GM18502 (cell line): ENCODE measurements around the gene DEDD.
"Not testable (repeated sequence)": the region's sequence is repeated elsewhere in the genome, so short reads cannot be mapped to it uniquely, and the experiment has no call there.

Experiments used
- ATAC-seq: cut with Tn5 transposase; IDR thresholded peaks from one replicate; pipeline ENCODE4 v1.9.1; 2021; ENCODE audit warnings: mild to moderate bottlenecking; ENCODE audit not compliant: unreplicated experiment, poor library complexity

Gene DEDD

GRCh38 chr1:161130266-161130665, 2.2 kb downstream of the DEDD start:
- no peak for ATAC-seq

GRCh38 chr1:161128591-161129420, 3.7 kb downstream of the DEDD start:
- no peak for ATAC-seq

- ATAC-seq = no peak
These were observed 4.8 kb downstream of the DEDD start for GRCh38 chr1:161127649-161128048.

DNA sequence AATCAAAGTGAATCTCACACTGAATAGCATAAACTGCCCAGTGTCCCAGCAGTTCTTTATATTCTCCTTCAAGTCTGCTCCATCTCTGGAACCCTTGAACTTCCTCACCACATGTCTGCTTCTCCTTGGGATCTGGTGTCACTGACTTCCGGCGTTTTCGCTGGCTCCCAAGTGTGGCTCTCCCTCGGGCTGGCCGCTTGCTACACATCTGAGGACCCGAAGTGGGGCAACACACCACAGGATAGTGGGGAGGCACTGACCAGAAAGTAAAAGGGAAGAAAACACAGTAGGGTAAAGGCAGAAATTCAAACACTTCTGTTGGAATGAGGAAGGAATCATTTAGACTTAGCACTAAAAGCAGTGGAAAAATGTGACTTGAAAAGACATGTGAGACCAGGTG, 9.5 kb downstream of the DEDD start:
- ATAC-seq = no peak

GRCh38 chr1:161121834-161122233, 10.6 kb downstream of the DEDD start:
- ATAC-seq = no peak

DNA sequence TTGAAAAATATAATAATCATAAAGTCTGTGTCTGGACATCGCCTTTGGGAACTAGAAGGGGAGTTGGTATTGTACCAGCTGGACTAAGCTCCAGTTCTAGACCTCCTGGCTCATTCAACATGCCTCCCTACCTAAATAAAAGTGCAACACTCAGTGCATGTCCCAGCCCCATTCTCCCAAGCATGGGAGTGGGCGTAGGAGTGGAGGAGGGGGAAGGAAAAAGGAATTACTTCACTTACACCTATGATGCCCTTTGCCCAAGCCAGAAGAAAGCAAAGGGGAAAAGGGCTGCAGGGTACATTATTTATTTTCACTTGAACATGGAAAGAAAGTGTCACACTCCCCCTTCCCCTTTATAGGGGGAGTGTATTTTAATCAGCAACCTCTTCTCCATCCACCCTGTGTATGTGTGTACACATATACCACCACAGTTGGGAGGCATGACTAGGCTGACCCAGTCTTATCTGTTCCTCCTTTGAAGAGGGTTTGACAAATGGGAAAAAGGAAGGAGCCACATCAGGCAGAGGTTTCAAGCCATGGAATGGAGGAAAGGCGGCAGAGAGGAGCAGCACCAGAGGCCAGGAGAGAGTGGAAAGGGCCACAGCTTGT, 11.3 kb downstream of the DEDD start:
- ATAC-seq = no peak

GRCh38 chr1:161119092-161119903, 13.2 kb downstream of the DEDD start:
- peak; percentile 58 for ATAC-seq

GRCh38 chr1:161117759-161118581, 14.5 kb downstream of the DEDD start, which contains the start of the genes NIT1 and PFDN2:
TSS of gene NIT1 (plus strand) at chr1:161118105. CDS start at chr1:161118177, 72 bp downstream.
TSS of gene PFDN2 (minus strand) at chr1:161118037. CDS start at chr1:161118026, 11 bp downstream.
- ATAC-seq = peak; percentile 80

- not testable (repeated sequence) for ATAC-seq
These were observed 16.5 kb downstream of the DEDD start for GRCh38 chr1:161115961-161116360.

GRCh38 chr1:161115132-161115711, 17.2 kb downstream of the DEDD start:
- ATAC-seq = no peak

DNA sequence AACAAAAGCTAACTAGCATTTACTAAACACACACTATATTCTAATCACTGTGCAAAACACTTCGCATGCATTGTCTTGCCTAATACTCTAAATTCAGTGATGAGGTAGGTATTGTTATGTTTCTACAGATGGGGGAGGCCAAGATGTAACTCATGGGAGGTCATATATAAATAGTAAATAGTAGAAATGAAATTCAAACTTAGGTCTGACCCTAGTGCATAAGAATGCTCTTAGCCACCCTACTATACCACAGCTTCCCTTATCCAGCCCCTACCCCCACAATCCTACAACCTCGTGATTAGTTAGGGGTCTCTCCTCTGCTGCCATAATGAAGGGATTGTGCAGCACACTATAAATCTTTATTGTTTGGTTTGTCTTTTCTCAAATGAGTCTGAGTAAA, 17.9 kb downstream of the DEDD start:
- no peak for ATAC-seq

DNA sequence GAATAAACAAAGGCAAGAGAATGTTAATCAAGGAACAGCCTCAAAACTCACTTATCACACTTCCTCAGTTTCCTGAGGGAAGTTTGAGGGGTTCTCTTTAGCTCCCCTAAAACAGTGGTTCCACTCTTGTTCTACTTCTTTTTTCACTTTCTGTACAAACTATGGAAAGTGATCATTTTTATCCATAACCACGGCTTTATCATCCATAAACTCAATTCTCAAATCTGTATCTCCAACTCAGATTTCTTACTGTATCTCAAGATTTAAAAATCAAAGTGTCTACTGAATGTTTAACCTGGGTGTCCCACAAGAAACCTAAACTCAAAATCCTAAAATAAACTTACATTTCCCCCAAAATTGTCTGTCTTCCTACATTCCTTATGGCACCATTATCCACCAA, 18.6 kb downstream of the DEDD start:
- no peak for ATAC-seq

DNA sequence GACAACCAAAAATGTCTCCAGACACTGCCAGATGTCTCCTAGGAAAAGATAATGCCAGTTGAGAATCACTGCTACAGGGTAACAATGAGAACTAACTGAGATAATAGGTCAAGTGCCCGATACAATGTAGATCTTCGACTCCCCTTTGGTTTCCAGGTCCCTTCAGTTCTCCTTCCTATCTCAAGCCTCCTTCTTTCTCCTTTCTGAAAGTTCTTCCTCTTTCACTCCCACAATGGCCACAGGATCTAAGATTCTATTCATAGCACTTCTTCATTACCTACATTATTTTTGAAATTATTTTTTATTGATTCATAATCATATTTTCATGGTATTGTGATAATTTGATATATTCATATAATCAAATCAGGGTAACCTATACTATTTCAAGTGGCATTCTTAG, 20.9 kb downstream of the DEDD start:
- no peak for ATAC-seq

DNA sequence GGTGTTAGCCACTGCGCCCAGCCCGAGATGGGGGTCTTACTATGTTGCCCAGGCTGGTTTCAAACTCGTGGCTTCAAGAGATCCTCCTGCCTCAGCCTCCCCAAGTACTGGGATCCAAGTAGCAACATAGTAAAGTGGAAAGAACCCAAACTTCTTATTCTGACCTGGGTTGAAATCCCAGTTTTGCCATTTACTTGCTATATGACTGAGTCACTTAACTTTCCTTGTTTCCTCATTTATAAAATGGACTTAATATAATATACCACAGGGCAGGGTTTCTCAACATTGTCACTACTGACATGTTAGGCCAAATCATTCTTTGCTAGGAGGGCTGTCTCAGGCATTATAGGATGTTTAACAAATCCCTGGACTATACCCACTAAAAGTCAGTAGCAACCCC, 21.4 kb downstream of the DEDD start:
- ATAC-seq = no peak

DNA sequence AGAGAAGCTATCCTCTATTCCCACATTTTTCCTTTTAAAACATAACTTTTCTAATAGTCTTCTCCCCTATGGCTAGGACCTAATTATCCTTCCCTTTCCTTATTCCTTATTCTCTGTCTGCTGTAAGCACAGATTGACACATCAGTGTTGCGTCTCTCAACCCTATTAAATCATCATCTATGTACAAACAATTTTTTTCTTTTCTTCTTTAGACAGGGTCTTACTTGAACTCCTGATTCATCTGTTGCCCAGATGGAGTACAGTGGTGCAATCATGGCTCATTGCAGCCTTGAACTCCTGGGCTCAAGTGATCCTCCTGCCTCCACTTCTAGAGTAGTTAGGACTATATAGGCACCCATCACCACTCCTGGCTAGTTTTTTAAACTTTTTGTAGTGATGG, 26.0 kb downstream of the DEDD start:
- no peak for ATAC-seq

GRCh38 chr1:161100556-161100955, 31.9 kb downstream of the DEDD start:
- ATAC-seq = no peak

DNA sequence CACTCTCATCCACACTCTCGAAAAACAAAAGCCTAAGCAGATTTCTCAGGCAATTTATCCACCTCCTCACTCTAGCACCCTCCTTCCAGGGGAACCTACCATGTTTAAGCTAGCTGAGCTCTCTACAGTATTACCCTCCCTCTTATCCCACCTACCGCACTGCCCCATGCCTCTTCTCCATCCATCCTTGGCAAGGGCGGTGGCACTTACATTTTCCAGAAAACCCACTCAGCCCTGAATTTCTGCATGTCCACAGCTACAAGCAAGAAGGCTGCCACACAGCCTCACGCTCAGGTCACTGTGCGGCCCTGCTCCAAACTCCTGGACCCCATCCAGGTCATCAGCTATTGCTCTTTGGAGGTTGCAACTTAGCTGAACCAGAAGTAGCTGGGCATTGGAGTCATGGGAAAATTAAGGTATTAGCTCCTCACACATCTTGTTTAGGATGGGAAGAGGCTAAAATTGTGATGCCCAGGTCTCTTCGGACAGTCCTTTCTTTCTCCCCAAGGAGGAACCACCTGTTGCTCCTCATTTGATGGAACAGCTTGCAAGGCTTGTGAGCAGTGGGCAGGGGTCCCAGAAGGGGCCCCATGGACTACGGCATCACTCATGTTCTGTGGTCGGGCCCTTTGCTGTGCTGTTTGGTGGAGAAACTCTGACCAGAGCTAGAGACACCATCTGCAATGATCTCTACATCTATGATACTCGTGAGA, 33.2 kb downstream of the DEDD start:
- ATAC-seq = no peak

- ATAC-seq = peak; percentile 66
These were observed 34.0 kb downstream of the DEDD start, which contains the start of gene KLHDC9 for GRCh38 chr1:161098210-161099068. TSS of gene KLHDC9 (plus strand) at chr1:161098361. CDS start at chr1:161098536, 175 bp downstream.
